ENCODE measurements around the gene FRMD5. TPM values are rescaled to one million over a fixed set of nuclear protein-coding genes. Genes with fewer than 3 reads are reported as not detected.
A peak's percentile ranks its signal among the peaks of the same experiment; 100 is the strongest.

Gene FRMD5
- total and polyA plus RNA-seq, 2 experiments from 2014 or later = 5.9 to 10.1 TPM

GRCh38 chr15:44207643-44208042, 12.6 kb upstream of the FRMD5 start:
- no peaks in the 10 kb centered on the region for H3F3A ChIP-seq (replicated peaks; ENCODE audit: low read depth)
- no peak overlapping the region for H3K4me3 ChIP-seq
- no peak overlapping the region for H3K4me2 ChIP-seq
- no peak for DNase-seq (ENCODE audit: low spot score)
- no peak for ATAC-seq
- no peaks in the 10 kb centered on the region for H3K9me2 ChIP-seq (ENCODE audit: insufficient read depth)
- H2AFZ ChIP-seq = peak overlapping the region; percentile 63; the same call in 1 of the 2 replicates
- H3K79me2 ChIP-seq (replicated peaks; ENCODE audit: insufficient read depth) = no peaks in the 10 kb centered on the region
- Mint-ChIP-seq H3K27me3 (ENCODE audit: insufficient read depth, low read depth, poor library complexity) (peaks cover 3% of the 10 kb centered on the region), H3K4me3 (no peak overlapping the region), H3K36me3 (ENCODE audit: low read depth) (no peaks in the 10 kb centered on the region), H3K9me3 (no peaks in the 10 kb centered on the region), H3K27ac (no peak overlapping the region), H3K4me1 (no peaks in the 10 kb centered on the region)
- H3K36me3 ChIP-seq (ENCODE audit: insufficient read depth) = no peaks in the 10 kb centered on the region
- H4K20me1 ChIP-seq (replicated peaks; ENCODE audit: insufficient read depth) = no peaks in the 10 kb centered on the region
- peaks cover 1% of the 10 kb centered on the region; the same call in 1 of the 2 replicates for H3K4me1 ChIP-seq (ENCODE audit: insufficient read depth)
- TF ChIP-seq ZNF114 (CRISPR knock-in tag; IDR thresholded peaks at IDR 0.05) = no peak
- TF ChIP-seq, protein P1, sequence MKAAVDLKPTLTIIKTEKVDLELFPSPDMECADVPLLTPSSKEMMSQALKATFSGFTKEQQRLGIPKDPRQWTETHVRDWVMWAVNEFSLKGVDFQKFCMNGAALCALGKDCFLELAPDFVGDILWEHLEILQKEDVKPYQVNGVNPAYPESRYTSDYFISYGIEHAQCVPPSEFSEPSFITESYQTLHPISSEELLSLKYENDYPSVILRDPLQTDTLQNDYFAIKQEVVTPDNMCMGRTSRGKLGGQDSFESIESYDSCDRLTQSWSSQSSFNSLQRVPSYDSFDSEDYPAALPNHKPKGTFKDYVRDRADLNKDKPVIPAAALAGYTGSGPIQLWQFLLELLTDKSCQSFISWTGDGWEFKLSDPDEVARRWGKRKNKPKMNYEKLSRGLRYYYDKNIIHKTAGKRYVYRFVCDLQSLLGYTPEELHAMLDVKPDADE (IDR thresholded peaks at IDR 0.05) = no peak
- TF ChIP-seq, protein P2, sequence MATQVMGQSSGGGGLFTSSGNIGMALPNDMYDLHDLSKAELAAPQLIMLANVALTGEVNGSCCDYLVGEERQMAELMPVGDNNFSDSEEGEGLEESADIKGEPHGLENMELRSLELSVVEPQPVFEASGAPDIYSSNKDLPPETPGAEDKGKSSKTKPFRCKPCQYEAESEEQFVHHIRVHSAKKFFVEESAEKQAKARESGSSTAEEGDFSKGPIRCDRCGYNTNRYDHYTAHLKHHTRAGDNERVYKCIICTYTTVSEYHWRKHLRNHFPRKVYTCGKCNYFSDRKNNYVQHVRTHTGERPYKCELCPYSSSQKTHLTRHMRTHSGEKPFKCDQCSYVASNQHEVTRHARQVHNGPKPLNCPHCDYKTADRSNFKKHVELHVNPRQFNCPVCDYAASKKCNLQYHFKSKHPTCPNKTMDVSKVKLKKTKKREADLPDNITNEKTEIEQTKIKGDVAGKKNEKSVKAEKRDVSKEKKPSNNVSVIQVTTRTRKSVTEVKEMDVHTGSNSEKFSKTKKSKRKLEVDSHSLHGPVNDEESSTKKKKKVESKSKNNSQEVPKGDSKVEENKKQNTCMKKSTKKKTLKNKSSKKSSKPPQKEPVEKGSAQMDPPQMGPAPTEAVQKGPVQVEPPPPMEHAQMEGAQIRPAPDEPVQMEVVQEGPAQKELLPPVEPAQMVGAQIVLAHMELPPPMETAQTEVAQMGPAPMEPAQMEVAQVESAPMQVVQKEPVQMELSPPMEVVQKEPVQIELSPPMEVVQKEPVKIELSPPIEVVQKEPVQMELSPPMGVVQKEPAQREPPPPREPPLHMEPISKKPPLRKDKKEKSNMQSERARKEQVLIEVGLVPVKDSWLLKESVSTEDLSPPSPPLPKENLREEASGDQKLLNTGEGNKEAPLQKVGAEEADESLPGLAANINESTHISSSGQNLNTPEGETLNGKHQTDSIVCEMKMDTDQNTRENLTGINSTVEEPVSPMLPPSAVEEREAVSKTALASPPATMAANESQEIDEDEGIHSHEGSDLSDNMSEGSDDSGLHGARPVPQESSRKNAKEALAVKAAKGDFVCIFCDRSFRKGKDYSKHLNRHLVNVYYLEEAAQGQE (IDR thresholded peaks at IDR 0.05; ENCODE audit: unreplicated experiment) = no peak
- TF ChIP-seq CTCF (conservative IDR thresholded peaks at IDR 0.05; ENCODE audit: low read depth in 2 of 2) = no peak
- no peak for TF ChIP-seq POLR2AphosphoS5 (IDR thresholded peaks at IDR 0.05; ENCODE audit: low read depth)
- TF ChIP-seq JUNB (IDR thresholded peaks at IDR 0.05; ENCODE audit: unreplicated experiment) = no peak
- no peak for TF ChIP-seq CREB1 (CRISPR knock-in tag; IDR thresholded peaks at IDR 0.05; ENCODE audit: low read depth)
- TF ChIP-seq, protein P3, sequence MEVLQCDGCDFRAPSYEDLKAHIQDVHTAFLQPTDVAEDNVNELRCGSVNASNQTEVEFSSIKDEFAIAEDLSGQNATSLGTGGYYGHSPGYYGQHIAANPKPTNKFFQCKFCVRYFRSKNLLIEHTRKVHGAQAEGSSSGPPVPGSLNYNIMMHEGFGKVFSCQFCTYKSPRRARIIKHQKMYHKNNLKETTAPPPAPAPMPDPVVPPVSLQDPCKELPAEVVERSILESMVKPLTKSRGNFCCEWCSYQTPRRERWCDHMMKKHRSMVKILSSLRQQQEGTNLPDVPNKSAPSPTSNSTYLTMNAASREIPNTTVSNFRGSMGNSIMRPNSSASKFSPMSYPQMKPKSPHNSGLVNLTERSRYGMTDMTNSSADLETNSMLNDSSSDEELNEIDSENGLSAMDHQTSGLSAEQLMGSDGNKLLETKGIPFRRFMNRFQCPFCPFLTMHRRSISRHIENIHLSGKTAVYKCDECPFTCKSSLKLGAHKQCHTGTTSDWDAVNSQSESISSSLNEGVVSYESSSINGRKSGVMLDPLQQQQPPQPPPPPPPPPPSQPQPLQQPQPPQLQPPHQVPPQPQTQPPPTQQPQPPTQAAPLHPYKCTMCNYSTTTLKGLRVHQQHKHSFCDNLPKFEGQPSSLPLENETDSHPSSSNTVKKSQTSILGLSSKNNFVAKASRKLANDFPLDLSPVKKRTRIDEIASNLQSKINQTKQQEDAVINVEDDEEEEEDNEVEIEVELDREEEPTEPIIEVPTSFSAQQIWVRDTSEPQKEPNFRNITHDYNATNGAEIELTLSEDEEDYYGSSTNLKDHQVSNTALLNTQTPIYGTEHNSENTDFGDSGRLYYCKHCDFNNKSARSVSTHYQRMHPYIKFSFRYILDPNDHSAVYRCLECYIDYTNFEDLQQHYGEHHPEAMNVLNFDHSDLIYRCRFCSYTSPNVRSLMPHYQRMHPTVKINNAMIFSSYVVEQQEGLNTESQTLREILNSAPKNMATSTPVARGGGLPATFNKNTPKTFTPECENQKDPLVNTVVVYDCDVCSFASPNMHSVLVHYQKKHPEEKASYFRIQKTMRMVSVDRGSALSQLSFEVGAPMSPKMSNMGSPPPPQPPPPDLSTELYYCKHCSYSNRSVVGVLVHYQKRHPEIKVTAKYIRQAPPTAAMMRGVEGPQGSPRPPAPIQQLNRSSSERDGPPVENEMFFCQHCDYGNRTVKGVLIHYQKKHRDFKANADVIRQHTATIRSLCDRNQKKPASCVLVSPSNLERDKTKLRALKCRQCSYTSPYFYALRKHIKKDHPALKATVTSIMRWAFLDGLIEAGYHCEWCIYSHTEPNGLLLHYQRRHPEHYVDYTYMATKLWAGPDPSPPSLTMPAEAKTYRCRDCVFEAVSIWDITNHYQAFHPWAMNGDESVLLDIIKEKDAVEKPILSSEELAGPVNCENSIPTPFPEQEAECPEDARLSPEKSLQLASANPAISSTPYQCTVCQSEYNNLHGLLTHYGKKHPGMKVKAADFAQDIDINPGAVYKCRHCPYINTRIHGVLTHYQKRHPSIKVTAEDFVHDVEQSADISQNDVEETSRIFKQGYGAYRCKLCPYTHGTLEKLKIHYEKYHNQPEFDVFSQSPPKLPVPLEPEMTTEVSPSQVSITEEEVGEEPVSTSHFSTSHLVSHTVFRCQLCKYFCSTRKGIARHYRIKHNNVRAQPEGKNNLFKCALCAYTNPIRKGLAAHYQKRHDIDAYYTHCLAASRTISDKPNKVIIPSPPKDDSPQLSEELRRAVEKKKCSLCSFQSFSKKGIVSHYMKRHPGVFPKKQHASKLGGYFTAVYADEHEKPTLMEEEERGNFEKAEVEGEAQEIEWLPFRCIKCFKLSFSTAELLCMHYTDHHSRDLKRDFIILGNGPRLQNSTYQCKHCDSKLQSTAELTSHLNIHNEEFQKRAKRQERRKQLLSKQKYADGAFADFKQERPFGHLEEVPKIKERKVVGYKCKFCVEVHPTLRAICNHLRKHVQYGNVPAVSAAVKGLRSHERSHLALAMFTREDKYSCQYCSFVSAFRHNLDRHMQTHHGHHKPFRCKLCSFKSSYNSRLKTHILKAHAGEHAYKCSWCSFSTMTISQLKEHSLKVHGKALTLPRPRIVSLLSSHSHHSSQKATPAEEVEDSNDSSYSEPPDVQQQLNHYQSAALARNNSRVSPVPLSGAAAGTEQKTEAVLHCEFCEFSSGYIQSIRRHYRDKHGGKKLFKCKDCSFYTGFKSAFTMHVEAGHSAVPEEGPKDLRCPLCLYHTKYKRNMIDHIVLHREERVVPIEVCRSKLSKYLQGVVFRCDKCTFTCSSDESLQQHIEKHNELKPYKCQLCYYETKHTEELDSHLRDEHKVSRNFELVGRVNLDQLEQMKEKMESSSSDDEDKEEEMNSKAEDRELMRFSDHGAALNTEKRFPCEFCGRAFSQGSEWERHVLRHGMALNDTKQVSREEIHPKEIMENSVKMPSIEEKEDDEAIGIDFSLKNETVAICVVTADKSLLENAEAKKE (CRISPR knock-in tag; IDR thresholded peaks at IDR 0.05) = no peak
- no peak for TF ChIP-seq ZNF331 (CRISPR knock-in tag; IDR thresholded peaks at IDR 0.05; ENCODE audit: low read depth)
- TF ChIP-seq NANOG (IDR thresholded peaks at IDR 0.05; ENCODE audit: borderline replicate concordance) = no peak
- no peak for TF ChIP-seq EZH2phosphoT487 (IDR thresholded peaks at IDR 0.05; ENCODE audit: unreplicated experiment)
- TF ChIP-seq EZH2 (IDR thresholded peaks at IDR 0.05; ENCODE audit: low read depth, unreplicated experiment) = no peak
- TF ChIP-seq STAT1 (IDR thresholded peaks at IDR 0.05; ENCODE audit: unreplicated experiment) = no peak
- H3K27me3 ChIP-seq (ENCODE audit: insufficient read depth) = no peaks in the 10 kb centered on the region
- no peak overlapping the region for H3K27ac ChIP-seq (ENCODE audit: low read depth)

Data from GM23338 (cell line).